ENCODE measurements around the gene COL5A3. TPM values are rescaled to one million over a fixed set of nuclear protein-coding genes. Genes with fewer than 3 reads are reported as not detected.
A peak's percentile ranks its signal among the peaks of the same experiment; 100 is the strongest.

The COL5A3 gene
- 4.7 TPM for polyA plus RNA-seq (2013, experiment 1 of 2)
- 4.2 TPM for polyA plus RNA-seq (2013, experiment 2 of 2)

GRCh38 chr19:10010247-10010691 is at the start of gene COL5A3:
Gene COL5A3 (minus strand): TSS chr19:10010504. CDS start chr19:10010385, 119 bp downstream.
- Histone ChIP-seq H2BK120ac (ENCODE audit: low read depth, low read length) (no peak within 1 kb of the TSS), H2AK5ac (ENCODE audit: low read length, severe bottlenecking) (no peak within 1 kb of the TSS), H3K18ac (ENCODE audit: low read depth in 1 of 2, low read length in 2 of 2) (peak within 1 kb of the TSS in 1 of 2 experiments; percentile 1), H3K23ac (ENCODE audit: low read length in 2 of 2) (peak within 1 kb of the TSS in 1 of 2 experiments; percentile 76), H3K79me1 (replicated peaks; ENCODE audit: low read length, poor library complexity, severe bottlenecking) (no peaks in the 10 kb centered on the region), H3K14ac (ENCODE audit: low read length in 2 of 2) (peak within 1 kb of the TSS in 1 of 2 experiments; percentile 96), H3K36me3 (ENCODE audit: control insufficient read depth in 1 of 2, insufficient read depth in 2 of 2, low read depth in 1 of 2, low read length in 2 of 2) (peaks cover 0 to 3% of the 10 kb centered on the region in 2 experiments), H2BK5ac (ENCODE audit: low read depth, low read length, poor library complexity, severe bottlenecking) (no peak within 1 kb of the TSS), H4K91ac (ENCODE audit: low read length) (no peak within 1 kb of the TSS), H4K8ac (ENCODE audit: low read length) (no peak within 1 kb of the TSS), H2BK12ac (ENCODE audit: low read length in 2 of 2) (no peak within 1 kb of the TSS), H3K27me3 (ENCODE audit: control insufficient read depth in 1 of 2, insufficient read depth in 1 of 2, low read length in 2 of 2) (peaks cover 6 to 52% of the 10 kb centered on the region in 2 experiments), H2AFZ (ENCODE audit: low read depth, low read length) (no peak within 1 kb of the TSS), H3K4me3 (ENCODE audit: insufficient read depth in 1 of 2, low read depth in 1 of 2, low read length in 2 of 2) (peak within 1 kb of the TSS in 1 of 2 experiments; percentile 78), H3K9ac (ENCODE audit: low read length) (no peak within 1 kb of the TSS), H3K4ac (ENCODE audit: low read depth in 1 of 2, low read length in 2 of 2) (no peak within 1 kb of the TSS), H3K4me2 (ENCODE audit: low read length, poor library complexity, severe bottlenecking) (no peak within 1 kb of the TSS), H2BK15ac (ENCODE audit: low read depth, poor library complexity, severe bottlenecking) (no peak within 1 kb of the TSS), H3K9me3 (ENCODE audit: control insufficient read depth, low read length) (no peaks in the 10 kb centered on the region), H3K4me1 (ENCODE audit: control insufficient read depth, insufficient read depth, low read depth, low read length) (peaks cover 25% of the 10 kb centered on the region), H3K27ac (ENCODE audit: low read length, poor library complexity, severe bottlenecking) (no peak within 1 kb of the TSS)
- DNase-seq, result peak; percentile 32
- WGBS, result 2% methylated on average over 23 of the region's 38 CpGs

GRCh38 chr19:10052602-10053360 is 42.5 kb upstream of the COL5A3 start:
- 77% methylated on average over 20 of the region's 21 CpGs for WGBS
- H3K27ac ChIP-seq (ENCODE audit: low read length, poor library complexity, severe bottlenecking), result no peak overlapping the region
- H2AK5ac ChIP-seq (ENCODE audit: low read length, severe bottlenecking), result no peak overlapping the region
- no peaks in the 10 kb centered on the region for H3K79me1 ChIP-seq (replicated peaks; ENCODE audit: low read length, poor library complexity, severe bottlenecking)
- no peak overlapping the region for H3K4ac ChIP-seq (ENCODE audit: low read depth in 1 of 2, low read length in 2 of 2)
- H3K4me1 ChIP-seq (ENCODE audit: control insufficient read depth, insufficient read depth, low read depth, low read length), result no peaks in the 10 kb centered on the region
- H2BK120ac ChIP-seq (ENCODE audit: low read depth, low read length), result no peak overlapping the region
- no peak overlapping the region for H3K18ac ChIP-seq (ENCODE audit: low read depth in 1 of 2, low read length in 2 of 2)
- no peak overlapping the region for H4K91ac ChIP-seq (ENCODE audit: low read length)
- H3K4me3 ChIP-seq (ENCODE audit: insufficient read depth in 1 of 2, low read depth in 1 of 2, low read length in 2 of 2), result no peak overlapping the region
- no peak overlapping the region for H3K14ac ChIP-seq (ENCODE audit: low read length in 2 of 2)
- H3K36me3 ChIP-seq (ENCODE audit: control insufficient read depth in 1 of 2, insufficient read depth in 2 of 2, low read depth in 1 of 2, low read length in 2 of 2), result no peaks in the 10 kb centered on the region
- H4K8ac ChIP-seq (ENCODE audit: low read length), result no peak overlapping the region
- H3K27me3 ChIP-seq (ENCODE audit: control insufficient read depth in 1 of 2, insufficient read depth in 1 of 2, low read length in 2 of 2), result peaks cover 7 to 42% of the 10 kb centered on the region in 2 experiments
- H3K23ac ChIP-seq (ENCODE audit: low read length in 2 of 2), result no peak overlapping the region
- H2BK15ac ChIP-seq (ENCODE audit: low read depth, poor library complexity, severe bottlenecking), result no peak overlapping the region
- DNase-seq, result no peak
- H3K9me3 ChIP-seq (ENCODE audit: control insufficient read depth, low read length), result no peaks in the 10 kb centered on the region
- no peak overlapping the region for H3K4me2 ChIP-seq (ENCODE audit: low read length, poor library complexity, severe bottlenecking)
- no peak overlapping the region for H2AFZ ChIP-seq (ENCODE audit: low read depth, low read length)
- no peak overlapping the region for H2BK12ac ChIP-seq (ENCODE audit: low read length in 2 of 2)
- H2BK5ac ChIP-seq (ENCODE audit: low read depth, low read length, poor library complexity, severe bottlenecking), result no peak overlapping the region
- H3K9ac ChIP-seq (ENCODE audit: low read length), result no peak overlapping the region

GRCh38 chr19:10049626-10050025 is 39.3 kb upstream of the COL5A3 start:
- no peak overlapping the region for H2AFZ ChIP-seq (ENCODE audit: low read depth, low read length)
- no peak overlapping the region for H2BK5ac ChIP-seq (ENCODE audit: low read depth, low read length, poor library complexity, severe bottlenecking)
- H3K9me3 ChIP-seq (ENCODE audit: control insufficient read depth, low read length), result peaks cover 19% of the 10 kb centered on the region
- H3K79me1 ChIP-seq (replicated peaks; ENCODE audit: low read length, poor library complexity, severe bottlenecking), result no peaks in the 10 kb centered on the region
- peaks cover 0 to 28% of the 10 kb centered on the region in 2 experiments for H3K27me3 ChIP-seq (ENCODE audit: control insufficient read depth in 1 of 2, insufficient read depth in 1 of 2, low read length in 2 of 2)
- H3K14ac ChIP-seq (ENCODE audit: low read length in 2 of 2), result no peak overlapping the region
- H2BK120ac ChIP-seq (ENCODE audit: low read depth, low read length), result no peak overlapping the region
- H3K9ac ChIP-seq (ENCODE audit: low read length), result no peak overlapping the region
- H2BK15ac ChIP-seq (ENCODE audit: low read depth, poor library complexity, severe bottlenecking), result no peak overlapping the region
- no peak overlapping the region for H3K18ac ChIP-seq (ENCODE audit: low read depth in 1 of 2, low read length in 2 of 2)
- H3K36me3 ChIP-seq (ENCODE audit: control insufficient read depth in 1 of 2, insufficient read depth in 2 of 2, low read depth in 1 of 2, low read length in 2 of 2), result no peaks in the 10 kb centered on the region
- H2AK5ac ChIP-seq (ENCODE audit: low read length, severe bottlenecking), result no peak overlapping the region
- no peak overlapping the region for H3K4me3 ChIP-seq (ENCODE audit: insufficient read depth in 1 of 2, low read depth in 1 of 2, low read length in 2 of 2)
- 35% methylated on average over 2 of the region's 2 CpGs for WGBS
- no peak for DNase-seq
- H2BK12ac ChIP-seq (ENCODE audit: low read length in 2 of 2), result no peak overlapping the region
- H3K4me2 ChIP-seq (ENCODE audit: low read length, poor library complexity, severe bottlenecking), result no peak overlapping the region
- no peak overlapping the region for H4K91ac ChIP-seq (ENCODE audit: low read length)
- H3K23ac ChIP-seq (ENCODE audit: low read length in 2 of 2), result no peak overlapping the region
- no peaks in the 10 kb centered on the region for H3K4me1 ChIP-seq (ENCODE audit: control insufficient read depth, insufficient read depth, low read depth, low read length)
- H3K4ac ChIP-seq (ENCODE audit: low read depth in 1 of 2, low read length in 2 of 2), result no peak overlapping the region
- H3K27ac ChIP-seq (ENCODE audit: low read length, poor library complexity, severe bottlenecking), result no peak overlapping the region
- no peak overlapping the region for H4K8ac ChIP-seq (ENCODE audit: low read length)

- Histone ChIP-seq H2BK12ac (ENCODE audit: low read length in 2 of 2) (no peak overlapping the region), H2BK15ac (ENCODE audit: low read depth, poor library complexity, severe bottlenecking) (no peak overlapping the region), H3K4ac (ENCODE audit: low read depth in 1 of 2, low read length in 2 of 2) (no peak overlapping the region), H3K4me1 (ENCODE audit: control insufficient read depth, insufficient read depth, low read depth, low read length) (no peaks in the 10 kb centered on the region), H2AFZ (ENCODE audit: low read depth, low read length) (no peak overlapping the region), H2BK5ac (ENCODE audit: low read depth, low read length, poor library complexity, severe bottlenecking) (no peak overlapping the region), H3K36me3 (ENCODE audit: control insufficient read depth in 1 of 2, insufficient read depth in 2 of 2, low read depth in 1 of 2, low read length in 2 of 2) (no peaks in the 10 kb centered on the region), H3K9me3 (ENCODE audit: control insufficient read depth, low read length) (peaks cover 61% of the 10 kb centered on the region), H2AK5ac (ENCODE audit: low read length, severe bottlenecking) (no peak overlapping the region), H4K8ac (ENCODE audit: low read length) (no peak overlapping the region), H3K27me3 (ENCODE audit: control insufficient read depth in 1 of 2, insufficient read depth in 1 of 2, low read length in 2 of 2) (peaks cover 0 to 19% of the 10 kb centered on the region in 2 experiments), H3K18ac (ENCODE audit: low read depth in 1 of 2, low read length in 2 of 2) (no peak overlapping the region), H4K91ac (ENCODE audit: low read length) (no peak overlapping the region), H3K9ac (ENCODE audit: low read length) (no peak overlapping the region), H2BK120ac (ENCODE audit: low read depth, low read length) (no peak overlapping the region), H3K23ac (ENCODE audit: low read length in 2 of 2) (no peak overlapping the region), H3K4me2 (ENCODE audit: low read length, poor library complexity, severe bottlenecking) (no peak overlapping the region), H3K14ac (ENCODE audit: low read length in 2 of 2) (no peak overlapping the region), H3K27ac (ENCODE audit: low read length, poor library complexity, severe bottlenecking) (no peak overlapping the region), H3K4me3 (ENCODE audit: insufficient read depth in 1 of 2, low read depth in 1 of 2, low read length in 2 of 2) (no peak overlapping the region), H3K79me1 (replicated peaks; ENCODE audit: low read length, poor library complexity, severe bottlenecking) (no peaks in the 10 kb centered on the region)
- no peak for DNase-seq
- 50% methylated on average over 1 of the region's 1 CpG for WGBS
Measured at GRCh38 chr19:10045371-10045770, 35.1 kb upstream of the COL5A3 start.
